GM23338 (cell line): ENCODE results near the gene ACOT2. TPM values are rescaled to one million over a fixed set of nuclear protein-coding genes. Genes with fewer than 3 reads are reported as not detected.
"Not testable (repeated sequence)": the region's sequence is repeated elsewhere in the genome, so short reads cannot be mapped to it uniquely, and the experiment has no call there.

ENCODE experiments used
- ATAC-seq: fragments of 200-7000 bp; cut with Tn5 transposase; 3 replicates; pipeline ENCODE4 v1.9.1; 2020
- DNase-seq: peaks from one replicate; pipeline ENCODE4 v3.0.0-alpha.2; 2015; ENCODE audit warnings: low spot score
- H2AFZ ChIP-seq: fragments of 200-600 bp; sonication (generic); 2 replicates; pipeline ENCODE4 v1.8.0; 2016; ENCODE audit warnings: antibody characterized with exemption, mild to moderate bottlenecking, moderate library complexity
- H3F3A ChIP-seq: fragments of 200-600 bp; sonication (generic); replicated peaks from 2 replicates; pipeline ENCODE4 v1.8.0; 2017; ENCODE audit warnings: antibody characterized with exemption, mixed run types, low read depth
- H3K27ac ChIP-seq: fragments of 200-600 bp; sonication (generic); 2 replicates; pipeline ENCODE4 v1.6.1; 2016; ENCODE audit warnings: low read depth
- H3K27me3 ChIP-seq: fragments of 200-600 bp; sonication (generic); 2 replicates; pipeline ENCODE4 v1.8.0; 2016; ENCODE audit warnings: mild to moderate bottlenecking, mixed run types, moderate library complexity; ENCODE audit not compliant: insufficient read depth
- H3K36me3 ChIP-seq: fragments of 200-600 bp; sonication (generic); 2 replicates; pipeline ENCODE4 v1.8.0; 2016; ENCODE audit warnings: mild to moderate bottlenecking; ENCODE audit not compliant: insufficient read depth
- H3K4me1 ChIP-seq: fragments of 200-600 bp; sonication (generic); 2 replicates; pipeline ENCODE4 v1.8.0; 2016; ENCODE audit warnings: mild to moderate bottlenecking, moderate library complexity; ENCODE audit not compliant: insufficient read depth
- H3K4me2 ChIP-seq: fragments of 200-600 bp; sonication (generic); 2 replicates; pipeline ENCODE4 v1.7.1; 2017; ENCODE audit warnings: mixed run types
- H3K4me3 ChIP-seq: fragments of 200-600 bp; sonication (generic); 2 replicates; pipeline ENCODE4 v1.6.1; 2016; ENCODE audit warnings: mixed run types
- H3K79me2 ChIP-seq: fragments of 200-600 bp; sonication (generic); replicated peaks from 2 replicates; pipeline ENCODE4 v1.8.0; 2017; ENCODE audit warnings: mild to moderate bottlenecking; ENCODE audit not compliant: insufficient read depth
- H3K9me2 ChIP-seq: fragments of 200-600 bp; sonication (generic); 2 replicates; pipeline ENCODE4 v1.8.0; 2017; ENCODE audit not compliant: insufficient read depth
- H4K20me1 ChIP-seq: fragments of 200-600 bp; sonication (generic); replicated peaks from 2 replicates; pipeline ENCODE4 v1.8.0; 2017; ENCODE audit warnings: mild to moderate bottlenecking; ENCODE audit not compliant: insufficient read depth
- H3K27ac Mint-ChIP-seq: 2 replicates; pipeline ENCODE4 v1.8.0; 2020; ENCODE audit warnings: inconsistent platforms, mild to moderate bottlenecking, moderate library complexity, mixed read lengths
- H3K27me3 Mint-ChIP-seq: 3 replicates; pipeline ENCODE4 v1.8.0; 2022; ENCODE audit warnings: low read depth, mild to moderate bottlenecking, moderate library complexity, mixed read lengths, inconsistent platforms; ENCODE audit not compliant: insufficient read depth, poor library complexity
- H3K36me3 Mint-ChIP-seq: 3 replicates; pipeline ENCODE4 v1.8.0; 2021; ENCODE audit warnings: low read depth, mild to moderate bottlenecking, inconsistent platforms, moderate library complexity, mixed read lengths
- H3K4me1 Mint-ChIP-seq: 3 replicates; pipeline ENCODE4 v1.8.0; 2020; ENCODE audit warnings: mild to moderate bottlenecking, inconsistent platforms, mixed read lengths
- H3K4me3 Mint-ChIP-seq: 3 replicates; pipeline ENCODE4 v1.8.0; 2021; ENCODE audit warnings: moderate library complexity, mild to moderate bottlenecking, inconsistent platforms, mixed read lengths
- H3K9me3 Mint-ChIP-seq: 3 replicates; pipeline ENCODE4 v1.8.0; 2020; ENCODE audit warnings: moderate library complexity, mild to moderate bottlenecking, inconsistent platforms, mixed read lengths
- ETS1 ChIP-seq: IDR thresholded peaks from 2 replicates; pipeline ENCODE4 v1.6.1; 2016; ENCODE audit warnings: antibody characterized with exemption
- EZH2 ChIP-seq: fragments of 200-600 bp; sonication (generic); IDR thresholded peaks from one replicate; pipeline ENCODE4 v1.8.0; 2017; ENCODE audit warnings: antibody characterized with exemption, mild to moderate bottlenecking, low read depth; ENCODE audit not compliant: unreplicated experiment
- EZH2phosphoT487 ChIP-seq: fragments of 200-600 bp; sonication (generic); IDR thresholded peaks from one replicate; pipeline ENCODE4 v1.8.1; 2018; ENCODE audit warnings: antibody characterized with exemption; ENCODE audit not compliant: unreplicated experiment
- REST ChIP-seq: IDR thresholded peaks from one replicate; pipeline ENCODE4 v1.6.1; 2018; ENCODE audit warnings: antibody characterized with exemption; ENCODE audit not compliant: unreplicated experiment
- ZNF331 ChIP-seq: fragments of 250-450 bp; sonication (Bioruptor Pico); IDR thresholded peaks from 2 replicates; pipeline ENCODE4 v1.5.0; 2020; ENCODE audit warnings: low read depth, mild to moderate bottlenecking, moderate library complexity
- polyA plus RNA-seq: library from polyadenylated mRNA; unstranded; fragments of >200 nt; fragmentation: Nextera tagmentation; extraction: Ambion mirVana; gene quantifications from 2 replicates; pipeline ENCODE4 v1.2.1, GENCODE V29; 2016
- total RNA-seq: library from RNA; depleted of rRNA; stranded (reverse); fragments of >200 nt; shearing (Covaris generic); gene quantifications from 2 replicates; pipeline ENCODE4 v1.2.3, GENCODE V29; 2014

ACOT2 gene
- total and polyA plus RNA-seq, 2 experiments from 2014 or later: 9.6 to 10.7 TPM

- TF ChIP-seq REST (no peak), ETS1 (no peak), ZNF331 (no peak), EZH2 (no peak), EZH2phosphoT487 (no peak)
Observed at GRCh38 chr14:73553845-73554244, 15.2 kb upstream of the ACOT2 start (continued).

GRCh38 chr14:73557201-73557600 lies 11.8 kb upstream of the ACOT2 start:
- H3K4me2 ChIP-seq, H4K20me1 ChIP-seq, H3K79me2 ChIP-seq, H2AFZ ChIP-seq, H3K4me1 Mint-ChIP-seq, H3K27me3 Mint-ChIP-seq, H3K36me3 Mint-ChIP-seq, H3K36me3 ChIP-seq, H3K4me3 Mint-ChIP-seq, H3K4me3 ChIP-seq, H3K27me3 ChIP-seq, ATAC-seq, DNase-seq, H3K27ac Mint-ChIP-seq, H3F3A ChIP-seq, H3K9me3 Mint-ChIP-seq, H3K27ac ChIP-seq, H3K9me2 ChIP-seq, H3K4me1 ChIP-seq: not testable (repeated sequence)

GRCh38 chr14:73558238-73558637 lies 10.8 kb upstream of the ACOT2 start:
- H3K27me3 ChIP-seq, H3K36me3 ChIP-seq, DNase-seq, H3K4me3 ChIP-seq, H3K27ac ChIP-seq, H3K4me1 ChIP-seq, H3K27ac Mint-ChIP-seq, H3K4me2 ChIP-seq, H3F3A ChIP-seq, H4K20me1 ChIP-seq, H3K9me2 ChIP-seq, H2AFZ ChIP-seq, H3K79me2 ChIP-seq, H3K4me1 Mint-ChIP-seq, ATAC-seq, H3K36me3 Mint-ChIP-seq, H3K4me3 Mint-ChIP-seq: not testable (repeated sequence)
- Mint-ChIP-seq H3K27me3 (peaks cover 11% of the 10 kb centered on the region), H3K9me3 (peaks cover 18% of the 10 kb centered on the region)

- not testable (repeated sequence) for H3K9me2 ChIP-seq, H3K27me3 ChIP-seq, DNase-seq, H3K79me2 ChIP-seq, H3F3A ChIP-seq, H2AFZ ChIP-seq, H3K27me3 Mint-ChIP-seq, H3K36me3 ChIP-seq, H3K4me3 ChIP-seq, H3K4me3 Mint-ChIP-seq, H3K27ac ChIP-seq, H4K20me1 ChIP-seq, H3K4me2 ChIP-seq, H3K4me1 Mint-ChIP-seq, ATAC-seq, H3K4me1 ChIP-seq, H3K27ac Mint-ChIP-seq
- peaks cover 25% of the 10 kb centered on the region for H3K36me3 Mint-ChIP-seq
- H3K9me3 Mint-ChIP-seq: peaks cover 24% of the 10 kb centered on the region
Observed at GRCh38 chr14:73562256-73562655, 6.8 kb upstream of the ACOT2 start.

- not testable (repeated sequence) for H3K4me3 ChIP-seq, H3K27ac Mint-ChIP-seq, H3K4me2 ChIP-seq, H3K4me1 ChIP-seq, H3K27me3 ChIP-seq, H2AFZ ChIP-seq, ATAC-seq, H3K9me2 ChIP-seq, H3F3A ChIP-seq, H3K4me1 Mint-ChIP-seq, H4K20me1 ChIP-seq, H3K27me3 Mint-ChIP-seq, DNase-seq, H3K27ac ChIP-seq, H3K4me3 Mint-ChIP-seq, H3K36me3 ChIP-seq, H3K79me2 ChIP-seq
- Mint-ChIP-seq H3K9me3 (peaks cover 28% of the 10 kb centered on the region), H3K36me3 (peaks cover 30% of the 10 kb centered on the region)
Observed at GRCh38 chr14:73562696-73563095, 6.3 kb upstream of the ACOT2 start.

GRCh38 chr14:73566431-73566830 lies 2.6 kb upstream of the ACOT2 start:
- H3K27ac Mint-ChIP-seq, H4K20me1 ChIP-seq, H3K4me3 Mint-ChIP-seq, H3K79me2 ChIP-seq, H3K36me3 ChIP-seq, H3K4me2 ChIP-seq, H3K9me2 ChIP-seq, DNase-seq, H3F3A ChIP-seq, ATAC-seq, H2AFZ ChIP-seq, H3K27ac ChIP-seq, H3K4me3 ChIP-seq: not testable (repeated sequence)
- H3K27me3 ChIP-seq: peaks cover 14% of the 10 kb centered on the region; the same call in 1 of the 2 replicates
- H3K36me3 Mint-ChIP-seq: peaks cover 39% of the 10 kb centered on the region
- H3K9me3 Mint-ChIP-seq: peaks cover 39% of the 10 kb centered on the region
- H3K27me3 Mint-ChIP-seq: peaks cover 27% of the 10 kb centered on the region
- peaks cover 13% of the 10 kb centered on the region for H3K4me1 ChIP-seq
- peaks cover 25% of the 10 kb centered on the region for H3K4me1 Mint-ChIP-seq
